Mesenchymal stem cell (in vitro differentiated cells and primary cell): Measurements from ENCODE around the gene SLC29A2.
A peak's percentile ranks its signal among the peaks of the same experiment; 100 is the strongest.

Experiments used
- DNase-seq: peaks from one replicate; pipeline ENCODE4 v3.0.0-alpha.2; 2013
- H2AFZ ChIP-seq: one replicate; pipeline ENCODE4 v1.6.1; 2013; ENCODE audit warnings: low read depth, mild to moderate bottlenecking, control low read depth, inconsistent platforms, low read length, moderate library complexity
- H2AK5ac ChIP-seq: 2 replicates; pipeline ENCODE4 v1.6.1; 2013; ENCODE audit warnings: low read length, moderate library complexity, mild to moderate bottlenecking, inconsistent platforms; ENCODE audit not compliant: severe bottlenecking
- H2BK120ac ChIP-seq: one replicate; pipeline ENCODE4 v1.6.1; 2013; ENCODE audit warnings: low read depth, mild to moderate bottlenecking, inconsistent platforms, low read length, moderate library complexity
- H2BK12ac ChIP-seq, 2 experiments: one replicate each; pipeline ENCODE4 v1.6.1; 2013; ENCODE audit warnings: inconsistent platforms in 2 of 2, low read length in 2 of 2, mild to moderate bottlenecking in 2 of 2, moderate library complexity in 2 of 2, control low read depth in 1 of 2
- H2BK15ac ChIP-seq: one replicate; pipeline ENCODE4 v1.6.1; 2013; ENCODE audit warnings: mild to moderate bottlenecking, low read depth, inconsistent platforms; ENCODE audit not compliant: poor library complexity, severe bottlenecking
- H2BK5ac ChIP-seq: 2 replicates; pipeline ENCODE4 v1.6.1; 2013; ENCODE audit warnings: low read depth, mild to moderate bottlenecking, low read length, control low read depth, inconsistent platforms; ENCODE audit not compliant: poor library complexity, severe bottlenecking
- H3K14ac ChIP-seq, 2 experiments: one replicate each; pipeline ENCODE4 v1.6.1; 2013; ENCODE audit warnings: inconsistent platforms in 2 of 2, low read length in 2 of 2, control low read depth in 1 of 2, mild to moderate bottlenecking in 1 of 2, moderate library complexity in 1 of 2
- H3K18ac ChIP-seq, 2 experiments: one replicate each; pipeline ENCODE4 v1.6.1; 2013; ENCODE audit warnings: inconsistent platforms in 2 of 2, low read length in 2 of 2, control low read depth in 1 of 2, low read depth in 1 of 2, mild to moderate bottlenecking in 1 of 2
- H3K23ac ChIP-seq, 2 experiments: one replicate each; pipeline ENCODE4 v1.6.1; 2013; ENCODE audit warnings: inconsistent platforms in 2 of 2, low read length in 2 of 2, mild to moderate bottlenecking in 2 of 2, moderate library complexity in 2 of 2, control low read depth in 1 of 2
- H3K27ac ChIP-seq: 2 replicates; pipeline ENCODE4 v1.5.1; 2013; ENCODE audit warnings: mild to moderate bottlenecking, moderate library complexity, low read length, control low read depth, inconsistent platforms; ENCODE audit not compliant: poor library complexity, severe bottlenecking
- H3K27me3 ChIP-seq, 2 experiments: 2 replicates each; pipeline versions ENCODE4 v1.6.1 to v1.7.0; 2013; ENCODE audit warnings: low read length in 2 of 2, mild to moderate bottlenecking in 2 of 2, moderate library complexity in 2 of 2, control low read depth in 1 of 2, inconsistent platforms in 1 of 2; ENCODE audit not compliant: control insufficient read depth in 1 of 2, insufficient read depth in 1 of 2
- H3K36me3 ChIP-seq, 2 experiments: 2 replicates each; pipeline versions ENCODE4 v1.6.1 to v1.7.0; 2013; ENCODE audit warnings: low read length in 2 of 2, control low read depth in 1 of 2, inconsistent platforms in 1 of 2, low read depth in 1 of 2, mild to moderate bottlenecking in 1 of 2; ENCODE audit not compliant: insufficient read depth in 2 of 2, control insufficient read depth in 1 of 2
- H3K4ac ChIP-seq, 2 experiments: one replicate each; pipeline ENCODE4 v1.6.1; 2013; ENCODE audit warnings: inconsistent platforms in 2 of 2, low read length in 2 of 2, mild to moderate bottlenecking in 2 of 2, moderate library complexity in 2 of 2, control low read depth in 1 of 2, low read depth in 1 of 2
- H3K4me1 ChIP-seq: 2 replicates; pipeline ENCODE4 v1.6.1; 2013; ENCODE audit warnings: low read depth, low read length, control low read depth; ENCODE audit not compliant: control insufficient read depth, insufficient read depth
- H3K4me2 ChIP-seq: 2 replicates; pipeline ENCODE4 v1.6.1; 2013; ENCODE audit warnings: low read length, mild to moderate bottlenecking, inconsistent platforms; ENCODE audit not compliant: poor library complexity, severe bottlenecking
- H3K4me3 ChIP-seq, 2 experiments: 2 replicates each; pipeline versions ENCODE4 v1.5.1 to v1.7.0; 2013; ENCODE audit warnings: low read length in 2 of 2, mild to moderate bottlenecking in 2 of 2, control low read depth in 1 of 2, low read depth in 1 of 2; ENCODE audit not compliant: insufficient read depth in 1 of 2
- H3K79me1 ChIP-seq: replicated peaks from 2 replicates; pipeline ENCODE4 v1.6.1; 2013; ENCODE audit warnings: mild to moderate bottlenecking, control low read depth, low read length, inconsistent platforms; ENCODE audit not compliant: poor library complexity, severe bottlenecking
- H3K9ac ChIP-seq: 2 replicates; pipeline ENCODE4 v1.7.0; 2013; ENCODE audit warnings: mild to moderate bottlenecking, low read length, moderate library complexity
- H3K9me3 ChIP-seq: 2 replicates; pipeline ENCODE4 v1.7.0; 2013; ENCODE audit warnings: mild to moderate bottlenecking, low read length; ENCODE audit not compliant: control insufficient read depth
- H4K8ac ChIP-seq: one replicate; pipeline ENCODE4 v1.6.1; 2013; ENCODE audit warnings: inconsistent platforms, mild to moderate bottlenecking, low read length, moderate library complexity
- H4K91ac ChIP-seq: one replicate; pipeline ENCODE4 v1.6.1; 2013; ENCODE audit warnings: mild to moderate bottlenecking, low read length, inconsistent platforms
- WGBS: methylation state at CpG from one replicate; pipeline ENCODE4 v1.1.7; 2013; ENCODE audit warnings: mixed read lengths; 5-methylcytosine and 5-hydroxymethylcytosine counted together

The SLC29A2 gene

DNA sequence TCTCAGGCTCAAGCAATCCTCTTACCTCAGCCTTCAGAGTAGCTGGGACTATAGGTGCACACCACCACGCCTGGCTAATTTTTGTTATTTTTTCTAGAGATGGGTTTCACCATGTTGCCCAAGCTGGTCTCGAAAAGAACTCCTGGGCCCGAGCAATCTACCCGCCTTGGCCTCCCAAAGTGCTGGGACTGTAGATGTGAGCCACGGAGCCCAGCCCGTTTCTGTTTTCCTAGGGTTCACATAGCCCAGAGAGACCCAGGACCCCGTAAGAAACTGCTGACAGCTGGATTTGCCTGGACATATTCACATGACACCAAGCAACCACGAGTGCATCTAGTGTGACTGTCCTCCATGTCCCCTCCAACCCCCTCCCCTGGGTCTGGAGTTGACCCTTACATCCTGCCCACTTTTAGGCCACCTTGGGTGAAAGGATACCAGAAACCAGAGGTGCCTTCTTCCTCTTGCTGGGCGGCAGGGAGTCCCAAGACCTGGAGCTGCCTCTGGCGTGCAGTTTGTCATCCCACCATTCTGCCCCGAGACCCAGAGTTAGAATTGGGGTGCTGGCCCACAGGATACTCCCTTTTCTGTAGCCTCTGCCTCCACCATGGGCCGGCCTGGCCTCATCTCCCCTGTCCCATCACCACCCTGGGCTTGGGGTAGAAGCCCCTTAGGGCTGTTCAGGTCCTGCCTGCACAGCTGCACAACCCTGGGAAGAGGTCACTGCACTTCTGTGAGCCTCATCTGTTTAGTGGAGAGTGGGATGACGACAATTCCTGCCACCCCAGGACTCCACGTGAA is 31.7 kb downstream of the SLC29A2 start:
- H2BK12ac ChIP-seq: no peak overlapping the region
- no peak overlapping the region for H3K18ac ChIP-seq
- 83% methylated on average over 14 of the region's 14 CpGs for WGBS
- no peak overlapping the region for H3K4ac ChIP-seq
- peaks cover 47 to 52% of the 10 kb centered on the region in 2 experiments for H3K36me3 ChIP-seq
- no peak overlapping the region for H3K27ac ChIP-seq
- H3K79me1 ChIP-seq: peaks cover 28% of the 10 kb centered on the region
- H2BK15ac ChIP-seq: no peak overlapping the region
- H4K91ac ChIP-seq: no peak overlapping the region
- H3K9me3 ChIP-seq: no peaks in the 10 kb centered on the region
- no peak overlapping the region for H3K4me3 ChIP-seq
- no peak overlapping the region for H2AFZ ChIP-seq
- H3K4me1 ChIP-seq: peaks cover 57% of the 10 kb centered on the region
- H2BK120ac ChIP-seq: no peak overlapping the region
- H3K14ac ChIP-seq: no peak overlapping the region
- peak overlapping the region; percentile 0 for H3K9ac ChIP-seq
- H3K27me3 ChIP-seq: no peaks in the 10 kb centered on the region
- no peak overlapping the region for H2BK5ac ChIP-seq
- H3K23ac ChIP-seq: no peak overlapping the region
- H3K4me2 ChIP-seq: no peak overlapping the region
- no peak for DNase-seq
- H4K8ac ChIP-seq: no peak overlapping the region
- H2AK5ac ChIP-seq: no peak overlapping the region

GRCh38 chr11:66339162-66339675 is 32.3 kb downstream of the SLC29A2 start:
- peaks cover 28% of the 10 kb centered on the region for H3K79me1 ChIP-seq
- H3K23ac ChIP-seq: no peak overlapping the region
- peaks cover 53 to 59% of the 10 kb centered on the region in 2 experiments for H3K36me3 ChIP-seq
- H3K27ac ChIP-seq: no peak overlapping the region
- peak overlapping the region; percentile 24 for H4K8ac ChIP-seq
- no peak overlapping the region for H3K14ac ChIP-seq
- no peak for DNase-seq
- no peak overlapping the region for H3K4me2 ChIP-seq
- H2BK120ac ChIP-seq: no peak overlapping the region
- H3K4ac ChIP-seq: no peak overlapping the region
- peak overlapping the region; percentile 0 for H3K9ac ChIP-seq
- H3K18ac ChIP-seq: no peak overlapping the region
- no peaks in the 10 kb centered on the region for H3K27me3 ChIP-seq
- no peak overlapping the region for H2BK15ac ChIP-seq
- H2AK5ac ChIP-seq: no peak overlapping the region
- no peak overlapping the region for H2BK5ac ChIP-seq
- H2BK12ac ChIP-seq: no peak overlapping the region
- H3K4me1 ChIP-seq: peaks cover 64% of the 10 kb centered on the region
- no peak overlapping the region for H3K4me3 ChIP-seq
- H4K91ac ChIP-seq: no peak overlapping the region
- H2AFZ ChIP-seq: no peak overlapping the region
- no peaks in the 10 kb centered on the region for H3K9me3 ChIP-seq
- WGBS: 94% methylated on average over 5 of the region's 6 CpGs

DNA sequence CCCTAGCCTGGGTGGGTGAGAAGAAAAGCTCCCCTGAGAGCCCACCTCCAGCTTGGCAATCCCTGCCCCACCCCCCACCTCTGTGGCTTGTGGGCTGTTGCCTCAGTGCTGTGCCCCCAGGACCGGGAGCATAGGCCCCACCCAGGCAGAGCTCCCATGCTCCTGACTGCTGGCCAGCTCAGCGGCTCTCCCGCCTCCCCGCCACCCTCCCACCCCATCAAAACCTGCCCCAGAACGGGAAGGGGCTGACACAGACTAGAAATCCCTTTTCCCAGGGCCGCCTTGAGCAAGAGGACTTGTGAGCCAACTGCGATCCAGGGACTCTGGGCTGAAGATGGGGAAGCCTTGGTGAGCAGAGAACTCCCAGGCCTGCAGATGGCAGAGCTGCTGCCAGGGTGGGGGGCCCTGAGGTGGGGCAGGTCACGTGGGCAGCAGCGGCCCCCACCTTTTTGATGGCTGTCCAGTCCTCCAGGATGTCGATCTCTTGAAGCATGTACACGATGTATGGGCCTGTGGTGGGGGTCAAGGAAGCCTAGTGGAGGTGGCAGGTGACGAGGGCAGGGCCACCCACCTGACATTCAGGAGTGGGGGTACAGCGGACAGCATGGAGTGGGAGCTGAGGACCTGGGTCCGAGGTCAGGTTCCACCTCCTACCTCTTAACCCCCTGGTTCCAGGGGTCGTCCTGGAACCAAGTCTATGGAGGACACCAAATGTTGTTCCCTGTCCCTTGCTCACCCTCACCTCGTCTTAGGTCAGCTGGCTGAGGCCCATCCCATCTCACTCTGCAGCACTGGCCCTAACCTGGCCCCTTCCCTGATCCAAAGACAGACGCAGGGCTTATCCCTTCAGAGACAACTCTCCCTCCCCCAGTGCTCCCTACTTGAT is 33.0 kb downstream of the SLC29A2 start:
- no peak overlapping the region for H2BK120ac ChIP-seq
- no peak overlapping the region for H2AFZ ChIP-seq
- no peak overlapping the region for H3K4me2 ChIP-seq
- H3K23ac ChIP-seq: no peak overlapping the region
- H3K9ac ChIP-seq: peak overlapping the region; percentile 99
- H2BK5ac ChIP-seq: no peak overlapping the region
- peak overlapping the region in 1 of 2 experiments; percentile 49 for H2BK12ac ChIP-seq
- H3K9me3 ChIP-seq: no peaks in the 10 kb centered on the region
- H4K91ac ChIP-seq: no peak overlapping the region
- DNase-seq: no peak
- H4K8ac ChIP-seq: no peak overlapping the region
- H2AK5ac ChIP-seq: peak overlapping the region; percentile 63
- H3K27ac ChIP-seq: peak overlapping the region; percentile 97
- H3K27me3 ChIP-seq: no peaks in the 10 kb centered on the region
- no peak overlapping the region for H3K14ac ChIP-seq
- H3K36me3 ChIP-seq: peaks cover 60 to 66% of the 10 kb centered on the region in 2 experiments
- no peak overlapping the region for H3K4ac ChIP-seq
- H2BK15ac ChIP-seq: peak overlapping the region; percentile 71
- H3K4me1 ChIP-seq: peaks cover 67% of the 10 kb centered on the region
- H3K4me3 ChIP-seq: no peak overlapping the region
- WGBS: 87% methylated on average over 17 of the region's 17 CpGs
- no peak overlapping the region for H3K18ac ChIP-seq
- H3K79me1 ChIP-seq: peaks cover 28% of the 10 kb centered on the region
